Measurements from ENCODE around the gene NR3C1.

The NR3C1 gene

GRCh38 chr5:143318270-143318669 is 85.2 kb downstream of the NR3C1 start:
- H3K4me3 ChIP-seq, result no peak overlapping the region
- no peak overlapping the region for H3K27ac ChIP-seq

GRCh38 chr5:143316844-143317631 is 86.4 kb downstream of the NR3C1 start:
- H3K27ac ChIP-seq, result no peak overlapping the region

GRCh38 chr5:143316337-143316736 is 87.1 kb downstream of the NR3C1 start:
- Histone ChIP-seq H3K4me3 (no peak overlapping the region), H3K27ac (no peak overlapping the region)

More at GRCh38 chr5:143316844-143317631, 86.4 kb downstream of the NR3C1 start:
- H3K4me3 ChIP-seq, result no peak overlapping the region

- no peak overlapping the region for H3K27ac ChIP-seq
- no peak overlapping the region for H3K4me3 ChIP-seq
Measured at GRCh38 chr5:143315929-143316328, 87.6 kb downstream of the NR3C1 start.

- no peak overlapping the region for H3K4me3 ChIP-seq
- no peak overlapping the region for H3K27ac ChIP-seq
Measured at GRCh38 chr5:143315214-143315613, 88.3 kb downstream of the NR3C1 start.

- no peak overlapping the region for H3K4me3 ChIP-seq
- H3K27ac ChIP-seq, result no peak overlapping the region
Measured at GRCh38 chr5:143314659-143315058, 88.8 kb downstream of the NR3C1 start.

GRCh38 chr5:143314099-143314498 is 89.4 kb downstream of the NR3C1 start:
- Histone ChIP-seq H3K4me3 (no peak overlapping the region), H3K27ac (peak overlapping the region in 2 of 21 experiments; percentile 21 to 50)

GRCh38 chr5:143313298-143313852 is 90.1 kb downstream of the NR3C1 start:
- Histone ChIP-seq H3K4me3 (no peak overlapping the region), H3K27ac (peak overlapping the region in 1 of 21 experiments; percentile 50)

GRCh38 chr5:143312822-143313221 is 90.7 kb downstream of the NR3C1 start:
- no peak overlapping the region for H3K27ac ChIP-seq

GRCh38 chr5:143311955-143312354 is 91.5 kb downstream of the NR3C1 start:
- Histone ChIP-seq H3K4me3 (no peak overlapping the region), H3K27ac (no peak overlapping the region)

More at GRCh38 chr5:143312822-143313221, 90.7 kb downstream of the NR3C1 start:
- no peak overlapping the region for H3K4me3 ChIP-seq

GRCh38 chr5:143311428-143311827 is 92.1 kb downstream of the NR3C1 start:
- Histone ChIP-seq H3K4me3 (no peak overlapping the region), H3K27ac (no peak overlapping the region)

- no peak overlapping the region for H3K27ac ChIP-seq
- H3K4me3 ChIP-seq, result no peak overlapping the region
Measured at GRCh38 chr5:143309661-143310431, 93.6 kb downstream of the NR3C1 start.

- Histone ChIP-seq H3K27ac (peak overlapping the region in 2 of 21 experiments; percentile 7 to 41), H3K4me3 (no peak overlapping the region)
Measured at GRCh38 chr5:143308731-143309130, 94.8 kb downstream of the NR3C1 start.

- Histone ChIP-seq H3K27ac (no peak overlapping the region), H3K4me3 (no peak overlapping the region)
Measured at GRCh38 chr5:143306040-143306439, 97.4 kb downstream of the NR3C1 start.

- H3K4me3 ChIP-seq, result no peak overlapping the region
- no peak overlapping the region for H3K27ac ChIP-seq
Measured at GRCh38 chr5:143304836-143305475, 98.5 kb downstream of the NR3C1 start.

- Histone ChIP-seq H3K4me3 (no peak overlapping the region), H3K27ac (no peak overlapping the region)
Measured at GRCh38 chr5:143302341-143303045, 101.0 kb downstream of the NR3C1 start.

- H3K4me3 ChIP-seq, result no peak overlapping the region
- H3K27ac ChIP-seq, result no peak overlapping the region
Measured at GRCh38 chr5:143297756-143298155, 105.7 kb downstream of the NR3C1 start.

- no peak overlapping the region for H3K27ac ChIP-seq
- no peak overlapping the region for H3K4me3 ChIP-seq
Measured at GRCh38 chr5:143290125-143290524, 113.4 kb downstream of the NR3C1 start.

- Histone ChIP-seq H3K4me3 (no peak overlapping the region), H3K27ac (no peak overlapping the region)
Measured at GRCh38 chr5:143284521-143284920, 119.0 kb downstream of the NR3C1 start.

- Histone ChIP-seq H3K4me3 (no peak overlapping the region), H3K27ac (no peak overlapping the region)
Measured at GRCh38 chr5:143284002-143284401, 119.5 kb downstream of the NR3C1 start.
